ENCODE measurements around the gene DENND1B. TPM values are rescaled to one million over a fixed set of nuclear protein-coding genes. Genes with fewer than 3 reads are reported as not detected.
A peak's percentile ranks its signal among the peaks of the same experiment; 100 is the strongest.

DENND1B gene
- total RNA-seq, 1 experiment from 2014 or later = 6.3 TPM

- Histone ChIP-seq H2BK120ac (ENCODE audit: low read depth, low read length, poor library complexity, severe bottlenecking) (no peak overlapping the region), H4K5ac (ENCODE audit: insufficient read length, low read depth, low read length) (no peak overlapping the region), H3K4me1 (ENCODE audit: insufficient read depth, low read length) (no peaks in the 10 kb centered on the region), H4K20me1 (ENCODE audit: control insufficient read depth, insufficient read depth, insufficient read length) (no peaks in the 10 kb centered on the region), H3K9ac (ENCODE audit: extremely low read depth, insufficient read length, low read length) (no peak overlapping the region), H2BK15ac (ENCODE audit: low read depth, low read length) (no peak overlapping the region), H4K8ac (replicated peaks; ENCODE audit: insufficient read length, low read depth, low read length) (no peak overlapping the region), H3K56ac (ENCODE audit: insufficient read length, low read depth, low read length) (no peak overlapping the region), H3K18ac (ENCODE audit: insufficient read length, low read depth, low read length) (no peak overlapping the region), H2AFZ (ENCODE audit: low read length) (no peak overlapping the region), H4K91ac (ENCODE audit: insufficient read length, low read depth, low read length) (no peak overlapping the region), H3K9me3 (ENCODE audit: control insufficient read depth, low read depth, low read length) (no peaks in the 10 kb centered on the region), H2BK5ac (ENCODE audit: insufficient read length, low read length) (no peak overlapping the region), H3K79me2 (ENCODE audit: insufficient read depth, low read length) (no peaks in the 10 kb centered on the region), H3K14ac (ENCODE audit: insufficient read depth, low read length) (no peak overlapping the region), H3K4me2 (ENCODE audit: insufficient read depth, insufficient read length, low read length) (no peak overlapping the region), H3K79me1 (ENCODE audit: insufficient read depth, low read depth, low read length, poor library complexity, severe bottlenecking) (no peaks in the 10 kb centered on the region), H3K27me3 (ENCODE audit: insufficient read depth, low read length) (no peaks in the 10 kb centered on the region), H3K23ac (ENCODE audit: insufficient read length, low read depth, low read length) (no peak overlapping the region), H3K23me2 (ENCODE audit: insufficient read length, low read depth, low read length, poor library complexity, severe bottlenecking) (no peaks in the 10 kb centered on the region), H2AK5ac (ENCODE audit: insufficient read length, low read length) (no peak overlapping the region), H2BK20ac (ENCODE audit: low read depth, low read length, poor library complexity, severe bottlenecking) (no peak overlapping the region), H2BK12ac (ENCODE audit: insufficient read length, low read depth, low read length) (no peak overlapping the region), H3K27ac (ENCODE audit: insufficient read length, low read depth, low read length) (no peak overlapping the region), H3K4ac (ENCODE audit: low read depth, low read length) (no peak overlapping the region), H3T11ph (ENCODE audit: low read length) (no peak overlapping the region)
- H3K27me3 Mint-ChIP-seq (ENCODE audit: low read depth) = no peaks in the 10 kb centered on the region
- WGBS (ENCODE audit: extremely low coverage, insufficient read length, low lambda C conversion rate) = no CpG with 5 or more reads among the region's 3 CpGs
- no peak overlapping the region for H3K4me3 Mint-ChIP-seq
- no peak overlapping the region for H3K27ac Mint-ChIP-seq
- no peaks in the 10 kb centered on the region for H3K36me3 Mint-ChIP-seq (ENCODE audit: insufficient read depth in 1 of 3, low read depth in 3 of 3)
- TF ChIP-seq CTCF (conservative IDR thresholded peaks at IDR 0.05) = peak; percentile 79
- peaks cover 8 to 9% of the 10 kb centered on the region in 2 experiments; a peak in 3 of 4 replicates for H3K4me1 Mint-ChIP-seq
- DNase-seq = no peak
- H3K9me3 Mint-ChIP-seq = no peaks in the 10 kb centered on the region
Observed at GRCh38 chr1:197614916-197615692, 160.2 kb downstream of the DENND1B start.
